GM08714 (cell line): ENCODE measurements around the gene SGO2.

ENCODE experiments used
- H3K4me3 ChIP-seq: fragments of 200-500 bp; sonication (Bioruptor generic); 2 replicates; pipeline ENCODE4 v1.5.1; 2014; ENCODE audit warnings: mild to moderate bottlenecking, low read length, inconsistent platforms
- ZNF274 ChIP-seq: IDR thresholded peaks from 2 replicates; pipeline ENCODE4 v1.6.1; 2012; ENCODE audit warnings: mild to moderate bottlenecking, low read depth, low read length

Gene SGO2

GRCh38 chr2:200498402-200499162 is 27.4 kb upstream of the SGO2 start:
- H3K4me3 ChIP-seq, result no peak overlapping the region
- TF ChIP-seq ZNF274, result no peak

- no peak for TF ChIP-seq ZNF274
- H3K4me3 ChIP-seq, result no peak overlapping the region
Measured at GRCh38 chr2:200502196-200502595, 23.8 kb upstream of the SGO2 start.

- no peak for TF ChIP-seq ZNF274
- no peak overlapping the region for H3K4me3 ChIP-seq
Measured at GRCh38 chr2:200506679-200507078, 19.3 kb upstream of the SGO2 start.

- no peak for TF ChIP-seq ZNF274
- no peak overlapping the region for H3K4me3 ChIP-seq
Measured at GRCh38 chr2:200507179-200507578, 18.8 kb upstream of the SGO2 start.

GRCh38 chr2:200509235-200509611 is 16.8 kb upstream of the SGO2 start:
- TF ChIP-seq ZNF274, result no peak

GRCh38 chr2:200509612-200510433 is 16.2 kb upstream of the SGO2 start, which contains the start of gene KCTD18:
KCTD18 (minus strand) TSS chr2:200510068; CDS start chr2:200507016, 3,052 bp downstream.
- TF ChIP-seq ZNF274, result no peak
- H3K4me3 ChIP-seq, result peak within 1 kb of the TSS; percentile 85

More at GRCh38 chr2:200509235-200509611, 16.8 kb upstream of the SGO2 start:
- H3K4me3 ChIP-seq, result peak overlapping the region; percentile 74

- no peak overlapping the region for H3K4me3 ChIP-seq
Measured at GRCh38 chr2:200515155-200515554, 10.9 kb upstream of the SGO2 start.

GRCh38 chr2:200523158-200523557 is 2.8 kb upstream of the SGO2 start:
- no peak overlapping the region for H3K4me3 ChIP-seq
- TF ChIP-seq ZNF274, result no peak

More at GRCh38 chr2:200515155-200515554, 10.9 kb upstream of the SGO2 start:
- TF ChIP-seq ZNF274, result no peak

- TF ChIP-seq ZNF274, result no peak
- no peak overlapping the region for H3K4me3 ChIP-seq
Measured at GRCh38 chr2:200523604-200524003, 2.4 kb upstream of the SGO2 start.

- no peak overlapping the region for H3K4me3 ChIP-seq
- no peak for TF ChIP-seq ZNF274
Measured at GRCh38 chr2:200525066-200525465, 941 bp upstream of the SGO2 start.

GRCh38 chr2:200525551-200525881 is 491 bp upstream of the SGO2 start:
- no peak for TF ChIP-seq ZNF274
- peak overlapping the region; percentile 48 for H3K4me3 ChIP-seq

- H3K4me3 ChIP-seq, result no peak overlapping the region
- no peak for TF ChIP-seq ZNF274
Measured at GRCh38 chr2:200528228-200528627, 2.2 kb downstream of the SGO2 start.

- no peak overlapping the region for H3K4me3 ChIP-seq
- no peak for TF ChIP-seq ZNF274
Measured at GRCh38 chr2:200533754-200534153, 7.7 kb downstream of the SGO2 start.

- no peak overlapping the region for H3K4me3 ChIP-seq
- TF ChIP-seq ZNF274, result no peak
Measured at GRCh38 chr2:200534572-200534971, 8.6 kb downstream of the SGO2 start.

GRCh38 chr2:200538139-200538538 is 12.1 kb downstream of the SGO2 start:
- H3K4me3 ChIP-seq, result no peak overlapping the region
- no peak for TF ChIP-seq ZNF274
